Mesodermal cell (in vitro differentiated cells): ENCODE data around the gene ARHGEF10L.

Experiments used
- H3K27ac ChIP-seq: 2 replicates; pipeline ENCODE4 v1.7.0; 2013; ENCODE audit warnings: mild to moderate bottlenecking, low read depth, low read length, moderate library complexity; ENCODE audit not compliant: severe bottlenecking
- H3K36me3 ChIP-seq: 2 replicates; pipeline ENCODE4 v1.7.1; 2013; ENCODE audit warnings: mild to moderate bottlenecking, low read length, moderate library complexity; ENCODE audit not compliant: control insufficient read depth, insufficient read depth
- H3K4me1 ChIP-seq: one replicate; pipeline ENCODE4 v1.7.1; 2013; ENCODE audit warnings: mild to moderate bottlenecking, low read length; ENCODE audit not compliant: insufficient read depth, control insufficient read depth, poor library complexity, severe bottlenecking
- H3K4me3 ChIP-seq: 2 replicates; pipeline ENCODE4 v1.7.0; 2013; ENCODE audit warnings: low read length, control low read depth, mild to moderate bottlenecking; ENCODE audit not compliant: insufficient read depth, poor library complexity, severe bottlenecking; ENCODE audit errors: extremely low read depth
- H3K9me3 ChIP-seq: 2 replicates; pipeline ENCODE4 v1.7.1; 2013; ENCODE audit warnings: mild to moderate bottlenecking, low read length, moderate library complexity; ENCODE audit not compliant: control insufficient read depth
- WGBS, 2 experiments: methylation state at CpG; one replicate each; pipeline ENCODE4 v1.1.5; 2013; ENCODE audit warnings: missing lambda C conversion rate in 2 of 2; ENCODE audit not compliant: insufficient coverage in 2 of 2; 5-methylcytosine and 5-hydroxymethylcytosine counted together

ARHGEF10L gene

GRCh38 chr1:17523321-17524041 lies 16.0 kb upstream of the ARHGEF10L start:
- 91 to 98% methylated on average over 6 to 7 of the region's 7 CpGs for WGBS, 2 experiments

DNA sequence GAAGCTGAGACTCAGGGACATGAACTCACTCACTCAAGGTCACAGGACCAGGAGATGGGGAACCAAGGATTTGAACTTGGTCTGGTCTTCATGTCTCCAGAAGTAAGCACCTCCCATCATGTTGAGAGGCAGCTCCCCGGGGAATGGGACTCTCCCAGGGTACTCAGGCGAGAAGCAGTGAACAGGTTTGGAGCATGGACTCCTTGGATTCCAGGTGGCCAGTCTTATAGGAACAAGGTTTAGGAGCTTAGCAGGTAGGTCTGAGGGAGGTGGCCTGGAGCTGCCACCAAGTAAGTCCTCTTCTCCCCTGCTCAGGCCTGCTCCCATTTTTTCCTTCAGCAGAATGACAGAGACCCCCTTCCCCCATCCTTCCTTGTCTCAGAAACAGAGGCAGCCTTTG lies 14.9 kb upstream of the ARHGEF10L start:
- 86 to 94% methylated on average over 2 of the region's 2 CpGs for WGBS, 2 experiments

More at GRCh38 chr1:17523321-17524041, 16.0 kb upstream of the ARHGEF10L start:
- H3K36me3 ChIP-seq = no peaks in the 10 kb centered on the region
- no peak overlapping the region for H3K4me3 ChIP-seq
- H3K9me3 ChIP-seq = no peaks in the 10 kb centered on the region
- peaks cover 4% of the 10 kb centered on the region for H3K4me1 ChIP-seq
- H3K27ac ChIP-seq = no peak overlapping the region

DNA sequence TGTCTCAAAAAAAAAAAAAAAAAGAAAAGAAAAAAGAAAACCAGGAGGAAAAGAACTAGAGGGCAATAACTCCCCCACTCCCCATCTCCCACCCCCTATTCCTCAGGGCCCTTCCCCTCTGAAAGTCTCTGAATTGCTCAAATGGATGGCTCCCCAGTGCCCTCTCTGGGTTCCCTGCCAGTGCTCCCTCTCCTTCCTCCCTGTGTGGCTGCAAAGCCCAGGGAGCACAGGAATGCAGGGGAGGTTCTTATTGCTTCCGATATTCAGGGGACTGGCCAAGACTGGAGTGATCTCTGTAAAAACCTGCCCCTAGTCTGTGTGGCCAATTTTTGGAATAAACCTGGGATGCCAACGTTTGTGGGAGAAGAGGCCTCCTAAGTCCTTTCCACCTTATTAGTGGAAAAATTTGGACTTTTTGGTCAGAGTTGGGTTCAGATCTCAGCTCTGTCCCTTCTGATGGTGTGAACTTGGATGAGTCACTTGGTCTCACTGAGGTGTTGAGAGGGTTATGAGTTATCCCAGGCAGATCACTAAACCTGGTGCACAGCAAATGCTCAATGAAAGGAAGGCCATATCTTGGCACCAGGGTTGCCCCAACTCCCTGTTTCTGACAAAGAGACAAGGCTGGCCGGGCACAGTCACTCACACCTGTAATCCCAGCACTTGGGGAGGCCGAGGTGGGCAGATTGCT lies 13.4 kb upstream of the ARHGEF10L start:
- Histone ChIP-seq H3K27ac (no peak overlapping the region), H3K4me3 (no peak overlapping the region), H3K9me3 (no peaks in the 10 kb centered on the region), H3K4me1 (peaks cover 4% of the 10 kb centered on the region), H3K36me3 (no peaks in the 10 kb centered on the region)
- WGBS, 2 experiments = 91 to 97% methylated on average over 3 of the region's 4 CpGs

More for the DNA sequence above, 14.9 kb upstream of the ARHGEF10L start:
- H3K36me3 ChIP-seq = no peaks in the 10 kb centered on the region
- H3K9me3 ChIP-seq = no peaks in the 10 kb centered on the region
- H3K4me3 ChIP-seq = no peak overlapping the region
- peaks cover 4% of the 10 kb centered on the region for H3K4me1 ChIP-seq
- no peak overlapping the region for H3K27ac ChIP-seq

GRCh38 chr1:17527036-17527914 lies 12.2 kb upstream of the ARHGEF10L start:
- no peaks in the 10 kb centered on the region for H3K36me3 ChIP-seq
- H3K4me3 ChIP-seq = no peak overlapping the region
- 85 to 92% methylated on average over 3 to 8 of the region's 14 CpGs for WGBS, 2 experiments
- peaks cover 8% of the 10 kb centered on the region for H3K4me1 ChIP-seq
- H3K27ac ChIP-seq = no peak overlapping the region
- H3K9me3 ChIP-seq = no peaks in the 10 kb centered on the region

DNA sequence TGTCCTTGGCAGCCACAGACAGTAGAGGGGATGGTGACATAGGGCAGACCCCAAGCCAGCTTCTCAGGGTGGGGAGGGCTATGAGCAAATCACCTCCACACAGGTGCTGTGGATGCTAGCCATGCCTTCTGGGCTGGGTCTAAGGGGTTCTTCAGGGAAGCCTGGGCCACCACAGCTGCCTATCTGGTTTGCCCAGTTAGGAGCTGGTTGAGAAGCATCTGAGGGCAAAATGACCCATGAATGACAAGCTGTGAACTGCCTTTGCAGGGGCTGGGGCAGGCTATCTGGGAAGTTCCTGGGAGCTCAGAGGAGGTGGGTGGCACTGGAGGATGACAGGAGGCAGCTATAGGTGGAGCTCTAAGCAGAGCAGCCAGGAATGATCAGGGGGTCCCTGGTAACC lies 10.1 kb upstream of the ARHGEF10L start:
- Histone ChIP-seq H3K36me3 (no peaks in the 10 kb centered on the region), H3K4me1 (peaks cover 8% of the 10 kb centered on the region), H3K9me3 (no peaks in the 10 kb centered on the region), H3K27ac (no peak overlapping the region), H3K4me3 (no peak overlapping the region)

DNA sequence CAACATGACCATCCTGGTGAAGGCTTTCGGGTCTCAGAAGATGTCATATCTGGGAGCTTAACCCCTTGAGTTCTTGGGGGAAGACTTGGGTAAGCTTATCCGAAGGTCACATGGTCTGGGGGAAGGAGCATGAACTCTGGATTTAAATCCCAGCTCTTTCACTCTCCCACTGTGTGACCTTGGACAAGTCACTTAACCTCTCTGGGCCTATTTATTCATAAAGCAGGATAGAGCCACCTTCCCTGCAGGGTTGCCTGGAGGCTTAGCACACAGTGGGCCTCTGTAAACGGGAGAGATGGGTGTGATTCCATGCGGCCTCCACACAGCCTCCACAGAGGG lies 8.2 kb upstream of the ARHGEF10L start:
- WGBS, 2 experiments = 83 to 90% methylated on average over 3 to 4 of the region's 4 CpGs
- H3K4me1 ChIP-seq = peaks cover 8% of the 10 kb centered on the region
- H3K27ac ChIP-seq = no peak overlapping the region
- H3K9me3 ChIP-seq = no peaks in the 10 kb centered on the region
- H3K36me3 ChIP-seq = no peaks in the 10 kb centered on the region
- H3K4me3 ChIP-seq = no peak overlapping the region

- Histone ChIP-seq H3K9me3 (no peaks in the 10 kb centered on the region), H3K27ac (peak overlapping the region; percentile 41), H3K4me1 (peaks cover 8% of the 10 kb centered on the region), H3K4me3 (no peak overlapping the region), H3K36me3 (no peaks in the 10 kb centered on the region)
- WGBS, 2 experiments = 69 to 79% methylated on average over 4 to 7 of the region's 8 CpGs
Measured at GRCh38 chr1:17531682-17532487, 7.6 kb upstream of the ARHGEF10L start.

GRCh38 chr1:17533201-17533600 lies 6.3 kb upstream of the ARHGEF10L start:
- Histone ChIP-seq H3K27ac (no peak overlapping the region), H3K9me3 (no peaks in the 10 kb centered on the region)
- 91 to 94% methylated on average over 4 of the region's 4 CpGs for WGBS, 2 experiments

GRCh38 chr1:17535300-17535936 lies 4.1 kb upstream of the ARHGEF10L start:
- Histone ChIP-seq H3K4me3 (no peak overlapping the region), H3K9me3 (no peaks in the 10 kb centered on the region), H3K27ac (no peak overlapping the region), H3K36me3 (no peaks in the 10 kb centered on the region), H3K4me1 (peaks cover 11% of the 10 kb centered on the region)
- 95 to 97% methylated on average over 8 of the region's 8 CpGs for WGBS, 2 experiments

More at GRCh38 chr1:17533201-17533600, 6.3 kb upstream of the ARHGEF10L start:
- Histone ChIP-seq H3K4me3 (no peak overlapping the region), H3K36me3 (no peaks in the 10 kb centered on the region), H3K4me1 (peaks cover 4% of the 10 kb centered on the region)

- H3K27ac ChIP-seq = peak overlapping the region; percentile 85
- peaks cover 13% of the 10 kb centered on the region for H3K4me1 ChIP-seq
- no peaks in the 10 kb centered on the region for H3K36me3 ChIP-seq
- H3K9me3 ChIP-seq = no peaks in the 10 kb centered on the region
- no peak overlapping the region for H3K4me3 ChIP-seq
- 80 to 85% methylated on average over 6 to 7 of the region's 7 CpGs for WGBS, 2 experiments
Measured at GRCh38 chr1:17538010-17538409, 1.5 kb upstream of the ARHGEF10L start.
